GM21367 (cell line): ENCODE results near the gene LARP6.

Experiments used
- ATAC-seq: cut with Tn5 transposase; IDR thresholded peaks from one replicate; pipeline ENCODE4 v1.9.1; 2021; ENCODE audit not compliant: unreplicated experiment

The LARP6 gene

GRCh38 chr15:70796516-70797310, 57.2 kb downstream of the LARP6 start:
- ATAC-seq: no peak

DNA sequence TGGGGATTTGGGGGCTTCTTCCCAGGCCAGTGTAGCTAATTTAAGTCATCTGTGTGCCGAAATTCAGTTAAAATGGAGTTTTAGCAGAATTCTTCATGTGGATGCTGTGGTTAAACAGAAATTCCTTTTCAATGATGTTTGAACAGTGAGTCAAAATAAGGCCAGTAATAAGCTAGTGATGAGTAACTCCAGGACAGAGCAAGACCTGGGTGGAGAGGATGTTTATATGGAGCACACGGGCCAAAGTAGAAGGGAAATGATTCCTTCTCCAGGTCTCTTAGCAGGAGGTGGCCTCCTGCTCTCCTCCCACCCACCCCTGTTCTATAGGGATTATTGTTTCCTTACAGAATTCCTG, 58.7 kb downstream of the LARP6 start:
- no peak for ATAC-seq

DNA sequence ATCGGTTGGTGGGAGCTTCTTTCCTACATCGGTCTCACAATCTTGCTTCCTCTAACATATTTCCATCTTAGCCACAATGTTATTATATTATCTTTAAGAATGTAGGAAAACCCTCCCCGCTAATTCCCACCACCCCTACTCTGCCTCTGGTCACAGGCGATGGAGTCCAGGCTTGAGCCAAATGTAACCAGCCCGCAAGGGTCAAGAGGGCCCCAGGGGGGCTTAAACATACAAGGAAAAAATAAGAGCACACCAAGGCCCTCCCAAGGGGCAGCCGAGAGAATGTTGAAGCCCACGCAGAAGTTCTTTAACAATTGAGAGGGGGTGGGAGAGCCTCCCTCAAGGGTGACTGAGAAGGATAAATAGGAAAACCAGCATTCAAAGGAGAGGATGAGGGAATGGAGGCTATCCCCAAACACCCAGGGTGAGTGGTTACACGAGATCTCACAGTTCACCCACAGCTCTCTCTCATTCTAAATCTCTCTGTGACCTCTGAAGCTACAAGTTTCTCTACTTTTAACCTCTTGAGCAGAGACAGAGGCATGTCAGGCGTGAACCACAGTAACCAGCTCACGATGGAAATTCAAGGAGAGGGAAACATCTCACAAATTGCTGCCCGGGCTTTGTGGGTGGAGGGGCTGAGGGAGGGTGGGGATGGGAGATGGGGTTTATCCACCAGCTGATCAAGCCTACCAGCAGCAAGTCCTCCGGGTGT, 59.2 kb downstream of the LARP6 start:
- no peak for ATAC-seq

DNA sequence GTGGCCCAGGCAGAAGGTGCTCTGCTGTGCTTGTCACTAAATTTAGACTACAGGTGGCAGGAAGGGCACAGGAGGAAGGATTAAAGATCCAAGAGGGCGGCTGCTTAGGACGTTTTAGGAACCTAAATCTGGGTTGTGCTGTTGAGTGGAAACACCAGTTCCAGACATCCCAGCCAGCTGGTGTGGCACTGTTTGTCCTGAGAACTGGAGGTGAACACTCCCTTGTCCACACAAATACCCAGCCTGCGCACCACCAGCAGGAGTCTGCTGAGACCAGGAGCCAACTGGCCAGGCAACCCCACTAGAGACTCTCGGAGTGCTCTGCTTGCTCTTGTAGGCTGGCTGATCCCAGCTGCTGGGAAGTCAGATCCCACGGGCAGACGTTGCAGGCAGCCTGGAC, 60.3 kb downstream of the LARP6 start:
- no peak for ATAC-seq

GRCh38 chr15:70792171-70792573, 61.8 kb downstream of the LARP6 start:
- ATAC-seq: no peak

DNA sequence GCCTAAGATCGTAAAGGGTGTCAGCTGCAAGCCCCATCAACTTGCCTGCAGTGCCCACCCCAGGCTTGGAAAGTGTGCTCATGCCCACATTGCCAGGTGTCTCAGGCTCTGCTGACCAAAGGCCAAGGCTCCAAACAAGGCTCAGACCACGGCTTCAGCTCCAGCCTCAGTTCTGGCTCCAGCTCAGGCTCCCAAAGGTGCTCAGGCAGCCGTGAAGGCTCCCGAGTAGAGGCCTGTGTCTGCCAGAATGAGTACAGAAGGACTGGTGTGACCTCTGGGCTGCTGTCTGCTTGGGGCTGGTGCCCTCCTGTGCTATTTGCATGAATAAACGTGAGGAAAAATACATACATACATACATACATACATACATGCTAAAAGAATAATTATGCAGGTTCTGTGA, 62.7 kb downstream of the LARP6 start:
- no peak for ATAC-seq

- ATAC-seq: no peak
Measured at GRCh38 chr15:70789213-70789612, 64.7 kb downstream of the LARP6 start.

GRCh38 chr15:70788114-70789049, 65.6 kb downstream of the LARP6 start:
- ATAC-seq: no peak

GRCh38 chr15:70786996-70787395, 67.0 kb downstream of the LARP6 start:
- no peak for ATAC-seq

DNA sequence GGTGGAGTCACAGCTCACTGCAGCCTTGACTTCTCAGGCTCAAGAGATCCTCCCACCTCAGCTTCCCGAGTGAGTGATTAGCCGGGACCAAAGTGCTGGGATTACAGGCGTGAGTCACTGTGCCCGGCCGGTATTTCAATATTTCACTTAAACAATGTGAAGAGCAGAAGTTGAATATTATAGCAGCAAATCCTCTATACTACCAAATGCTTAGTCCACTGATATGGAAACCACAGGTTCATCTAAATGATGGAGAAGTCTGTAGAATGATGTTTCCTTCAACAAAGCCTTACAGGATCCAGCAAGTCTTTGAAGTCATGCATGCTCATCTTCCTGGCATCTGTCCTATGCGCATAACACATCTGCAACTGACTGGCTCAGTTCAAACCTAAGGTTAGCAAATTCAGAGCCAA, 70.3 kb downstream of the LARP6 start:
- no peak for ATAC-seq

DNA sequence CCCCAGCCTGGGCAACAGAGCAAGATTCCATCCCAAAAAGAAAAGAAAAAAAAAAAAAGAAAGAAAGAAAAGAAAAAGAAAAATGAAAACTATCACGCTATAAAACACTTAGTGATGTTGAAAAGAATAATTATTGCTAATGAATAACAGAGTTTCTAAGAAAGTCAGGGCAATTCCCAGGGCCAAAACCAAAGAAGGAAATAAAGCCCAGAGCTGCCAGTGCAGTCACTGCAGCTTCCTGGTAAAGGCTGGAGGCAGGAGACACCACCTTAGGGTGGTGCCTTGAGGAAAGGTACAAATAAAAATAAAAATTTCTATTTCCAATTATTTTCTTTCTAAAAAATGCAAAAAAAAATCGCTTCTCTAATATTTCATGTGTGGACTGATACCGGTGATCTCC, 70.9 kb downstream of the LARP6 start:
- ATAC-seq: no peak

DNA sequence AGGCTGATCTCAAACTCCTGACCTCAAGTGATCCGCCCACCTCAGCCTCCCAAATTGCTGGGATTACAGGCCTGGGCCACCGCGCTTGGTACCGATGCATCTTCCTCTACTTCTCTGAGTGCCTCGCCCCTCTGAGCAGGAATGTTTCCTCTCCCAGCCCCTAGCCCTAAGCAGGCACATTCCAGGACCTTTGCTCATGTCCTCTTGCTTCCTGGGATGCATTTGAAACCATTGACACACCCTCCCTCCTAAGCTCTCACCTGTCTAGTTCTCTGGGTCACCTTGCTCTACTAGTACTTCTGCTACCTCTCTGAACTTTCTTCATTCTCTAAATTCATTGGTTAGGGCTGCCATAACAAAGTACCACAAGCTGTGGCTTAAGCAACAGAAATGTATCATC, 72.7 kb downstream of the LARP6 start:
- ATAC-seq: no peak
